Fibroblast of villous mesenchyme (primary cell): ENCODE results near the gene LRP10. TPM values are rescaled to one million over a fixed set of nuclear protein-coding genes. Genes with fewer than 3 reads are reported as not detected.
A peak's percentile ranks its signal among the peaks of the same experiment; 100 is the strongest.

Experiments
- DNase-seq: peaks from one replicate; pipeline ENCODE4 v3.0.0-alpha.2; 2010; ENCODE audit warnings: low read depth
- H3K4me3 ChIP-seq: 2 replicates; pipeline ENCODE4 v1.5.1; 2011; ENCODE audit warnings: low read depth, mild to moderate bottlenecking, low read length
- total RNA-seq: library from RNA; depleted of rRNA; stranded (reverse); fragments of >200 nt; gene quantifications from 2 replicates; pipeline ENCODE4 v1.2.3, GENCODE V29; 2012
- TF ChIP-seq, protein P1 (sequence below): IDR thresholded peaks from 2 replicates; pipeline ENCODE4 v1.5.1; 2012; ENCODE audit warnings: low read depth, mild to moderate bottlenecking, low read length; ENCODE audit not compliant: insufficient read depth

LRP10 gene
- total RNA-seq, 1 donor, result 104 TPM

DNA sequence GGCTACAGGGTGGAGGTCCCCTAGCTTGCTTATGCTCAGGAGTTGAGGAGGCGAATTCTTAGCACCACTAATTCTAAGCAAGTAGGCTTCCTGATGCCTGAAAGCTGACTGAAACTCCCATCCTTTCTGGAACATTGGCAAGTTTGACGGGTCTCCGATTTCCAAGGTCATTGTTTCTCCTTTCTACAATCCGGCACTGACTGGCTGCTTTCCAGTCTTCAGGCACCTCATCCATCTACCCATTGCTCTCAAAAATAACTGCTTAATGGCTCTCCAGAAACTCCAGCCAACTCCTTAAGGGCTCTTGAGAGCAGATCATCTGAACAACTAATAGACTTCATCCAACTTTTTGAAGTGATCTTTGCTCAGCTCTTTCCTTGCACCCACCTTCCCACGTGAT, 24.8 kb downstream of the LRP10 start:
- no peak overlapping the region for H3K4me3 ChIP-seq
- TF ChIP-seq, protein P1, sequence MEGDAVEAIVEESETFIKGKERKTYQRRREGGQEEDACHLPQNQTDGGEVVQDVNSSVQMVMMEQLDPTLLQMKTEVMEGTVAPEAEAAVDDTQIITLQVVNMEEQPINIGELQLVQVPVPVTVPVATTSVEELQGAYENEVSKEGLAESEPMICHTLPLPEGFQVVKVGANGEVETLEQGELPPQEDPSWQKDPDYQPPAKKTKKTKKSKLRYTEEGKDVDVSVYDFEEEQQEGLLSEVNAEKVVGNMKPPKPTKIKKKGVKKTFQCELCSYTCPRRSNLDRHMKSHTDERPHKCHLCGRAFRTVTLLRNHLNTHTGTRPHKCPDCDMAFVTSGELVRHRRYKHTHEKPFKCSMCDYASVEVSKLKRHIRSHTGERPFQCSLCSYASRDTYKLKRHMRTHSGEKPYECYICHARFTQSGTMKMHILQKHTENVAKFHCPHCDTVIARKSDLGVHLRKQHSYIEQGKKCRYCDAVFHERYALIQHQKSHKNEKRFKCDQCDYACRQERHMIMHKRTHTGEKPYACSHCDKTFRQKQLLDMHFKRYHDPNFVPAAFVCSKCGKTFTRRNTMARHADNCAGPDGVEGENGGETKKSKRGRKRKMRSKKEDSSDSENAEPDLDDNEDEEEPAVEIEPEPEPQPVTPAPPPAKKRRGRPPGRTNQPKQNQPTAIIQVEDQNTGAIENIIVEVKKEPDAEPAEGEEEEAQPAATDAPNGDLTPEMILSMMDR, result no peak
- DNase-seq, result no peak

DNA sequence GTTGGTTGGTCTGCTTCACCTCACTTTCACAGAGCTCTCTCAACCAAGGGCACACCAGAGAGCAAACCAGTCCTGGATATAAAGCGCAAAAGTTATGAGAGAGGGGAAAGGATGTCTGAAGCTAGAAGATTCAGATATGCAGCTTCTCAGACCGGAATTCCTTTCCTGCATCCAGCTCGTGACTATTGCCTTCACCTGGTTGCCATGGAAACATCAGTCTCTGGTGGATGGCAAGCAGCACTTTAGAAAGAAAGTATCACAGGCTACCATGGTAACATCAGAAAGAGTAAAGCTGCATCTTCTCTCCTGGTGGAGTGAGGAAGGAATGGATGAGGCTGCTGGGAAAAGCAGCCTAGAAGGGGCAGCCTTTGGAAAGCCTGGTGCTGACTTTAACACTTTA, 25.2 kb downstream of the LRP10 start:
- H3K4me3 ChIP-seq, result no peak overlapping the region
- DNase-seq, result no peak
- TF ChIP-seq, protein P1, result no peak

DNA sequence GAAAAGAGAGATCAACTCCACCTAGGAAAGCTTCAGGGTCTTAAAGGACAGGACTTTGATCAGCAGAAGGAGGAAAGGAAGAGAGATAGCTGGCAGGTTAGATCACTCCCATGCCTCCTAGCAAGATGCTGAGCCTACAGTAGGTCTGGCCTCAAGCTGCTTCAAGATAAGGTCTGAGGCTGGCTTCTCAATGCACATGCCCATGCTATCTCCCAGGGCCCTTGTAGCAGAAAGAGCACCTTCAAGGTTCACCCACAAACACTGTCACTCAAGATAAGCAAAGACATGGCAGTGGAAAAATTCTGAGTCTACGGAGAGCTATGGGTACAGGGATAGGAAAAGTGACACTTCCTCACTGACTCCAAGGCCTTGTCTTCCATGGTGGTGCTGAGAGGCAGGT, 25.8 kb downstream of the LRP10 start:
- TF ChIP-seq, protein P1, result no peak
- H3K4me3 ChIP-seq, result no peak overlapping the region
- DNase-seq, result no peak

DNA sequence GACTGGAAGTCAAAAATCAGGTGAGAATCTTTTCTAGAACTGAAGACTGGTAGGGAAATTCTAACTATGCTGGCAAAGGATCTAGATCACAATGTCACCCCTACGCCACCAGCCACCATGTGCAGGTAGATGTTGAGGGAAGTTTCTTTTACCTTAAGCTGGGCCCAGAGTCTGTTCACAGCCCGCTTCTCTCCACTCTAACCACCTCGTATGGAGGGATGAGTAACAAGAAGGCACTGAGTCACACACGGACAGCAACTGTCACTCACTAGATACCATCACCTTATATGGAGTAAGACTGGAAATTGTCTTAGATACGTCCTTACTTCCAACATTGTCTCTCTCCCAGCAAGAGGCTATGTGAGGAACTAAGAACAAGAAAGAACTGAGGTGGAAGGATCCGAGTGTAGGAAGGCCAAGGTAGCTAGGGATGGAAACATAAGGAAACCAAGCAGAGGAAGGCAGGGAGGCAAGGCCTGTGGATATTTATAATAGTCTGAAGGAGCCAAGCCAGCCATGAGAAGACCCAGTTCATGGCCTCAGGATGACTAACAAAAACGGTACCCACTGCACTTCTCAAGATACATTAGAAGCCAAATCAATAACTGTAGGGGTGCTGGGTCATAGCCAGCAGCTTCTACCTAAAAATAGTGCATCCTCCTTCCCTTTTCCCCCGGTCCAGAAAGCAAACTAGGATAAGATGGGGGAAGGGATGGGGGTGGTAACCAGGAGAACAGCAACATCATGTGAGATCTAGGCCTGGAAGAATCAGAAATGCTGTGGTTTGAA, 27.0 kb downstream of the LRP10 start:
- no peak overlapping the region for H3K4me3 ChIP-seq
- DNase-seq, result peak; percentile 64
- TF ChIP-seq, protein P1, result no peak

DNA sequence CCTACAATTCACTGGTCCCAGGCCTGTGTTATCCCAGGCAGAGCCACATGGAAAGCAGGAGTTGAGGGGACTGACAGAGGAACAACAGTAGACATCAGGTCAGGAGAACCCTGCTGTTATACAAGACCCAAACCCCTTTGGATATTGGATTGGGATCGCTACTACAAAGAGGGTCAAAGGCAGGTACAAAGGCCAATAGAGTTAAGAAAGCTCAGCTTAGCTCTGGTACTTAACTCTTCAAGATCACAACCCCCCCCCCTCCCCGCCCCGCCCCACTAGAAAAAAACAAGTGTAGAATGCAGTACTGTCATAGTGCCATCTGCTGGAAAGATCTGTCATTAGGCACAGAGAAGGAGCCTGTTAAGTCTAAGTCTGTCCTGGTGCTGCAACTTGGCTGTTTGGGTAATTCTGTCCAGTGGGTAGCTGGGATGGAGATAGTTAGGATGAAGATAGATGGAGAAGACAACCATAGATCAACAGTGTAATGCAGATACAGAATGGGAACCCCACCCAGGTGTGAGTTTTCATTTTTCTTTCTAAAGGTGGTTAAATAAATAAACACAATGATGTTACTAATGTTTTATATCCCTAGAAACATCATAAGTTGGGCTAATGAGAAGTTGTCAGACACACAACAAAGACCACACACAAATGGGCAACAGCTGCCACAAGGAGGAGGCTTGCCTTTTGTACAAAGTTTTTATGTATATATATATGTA, 28.7 kb downstream of the LRP10 start:
- H3K4me3 ChIP-seq, result no peak overlapping the region
- peak; percentile 79 for DNase-seq
- TF ChIP-seq, protein P1, result peak; percentile 62

DNA sequence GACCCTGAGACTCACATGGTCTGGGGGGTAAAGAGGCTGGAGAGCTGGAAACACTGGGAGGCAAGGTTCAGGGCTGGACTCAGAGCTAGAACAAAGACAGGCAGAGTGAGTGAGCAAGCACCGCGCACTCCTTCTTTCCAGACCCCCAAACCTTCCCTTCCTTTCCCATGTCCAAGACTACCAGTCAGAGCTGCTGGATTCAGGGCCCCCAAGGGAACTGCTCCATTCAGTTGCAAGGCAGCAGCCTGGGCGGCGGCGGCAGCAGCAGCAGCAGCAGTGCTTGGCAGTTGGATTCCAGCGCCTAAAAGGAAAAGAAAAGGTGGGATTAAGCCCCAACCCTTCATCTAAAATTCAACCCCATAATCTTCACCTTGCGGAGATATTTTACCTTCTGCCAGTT, 30.3 kb downstream of the LRP10 start:
- DNase-seq, result no peak
- no peak overlapping the region for H3K4me3 ChIP-seq
- TF ChIP-seq, protein P1, result no peak
